H1 (cell line): ENCODE measurements around the gene CCNG1. TPM values are rescaled to one million over a fixed set of nuclear protein-coding genes. Genes with fewer than 3 reads are reported as not detected.

Experiments used
- KDM4A ChIP-seq: IDR thresholded peaks from one replicate; pipeline ENCODE4 v1.7.1; 2012; ENCODE audit warnings: low read depth, mild to moderate bottlenecking, moderate library complexity, low read length, inconsistent platforms; ENCODE audit not compliant: severe bottlenecking
- NRF1 ChIP-seq: IDR thresholded peaks from 2 replicates; pipeline ENCODE4 v1.6.1; 2011; ENCODE audit warnings: mild to moderate bottlenecking, low read depth, low read length, improper control_type of control experiment
- POLR2A ChIP-seq, 2 experiments: IDR thresholded peaks; 1 replicate in 1 of 2; 2 replicates in 1 of 2; pipeline ENCODE4 v1.6.1; 2011; ENCODE audit warnings: low read depth in 2 of 2, low read length in 2 of 2, mild to moderate bottlenecking in 2 of 2; ENCODE audit errors: control extremely low read depth in 1 of 2
- POLR2AphosphoS5 ChIP-seq: IDR thresholded peaks from 2 replicates; pipeline ENCODE4 v1.6.1; 2011; ENCODE audit warnings: low read depth, low read length
- RAD21 ChIP-seq, 2 experiments: IDR thresholded peaks in 1 of 2; conservative IDR thresholded peaks in 1 of 2; 2 replicates each; pipeline ENCODE4 v1.6.1; 2011; ENCODE audit warnings: low read depth in 2 of 2, low read length in 2 of 2, improper control_type of control experiment in 1 of 2, inconsistent platforms in 1 of 2, mild to moderate bottlenecking in 1 of 2, moderate library complexity in 1 of 2
- RFX5 ChIP-seq: IDR thresholded peaks from 2 replicates; pipeline ENCODE4 v1.6.1; 2011; ENCODE audit warnings: low read depth, low read length, improper control_type of control experiment, borderline replicate concordance
- RXRA ChIP-seq: IDR thresholded peaks from 2 replicates; pipeline ENCODE4 v1.6.1; 2011; ENCODE audit warnings: low read depth, mild to moderate bottlenecking, low read length, moderate library complexity; ENCODE audit not compliant: insufficient read depth
- SP2 ChIP-seq: IDR thresholded peaks from 2 replicates; pipeline ENCODE4 v1.6.1; 2012; ENCODE audit warnings: mild to moderate bottlenecking, low read length, inconsistent platforms
- TAF1 ChIP-seq: IDR thresholded peaks from 2 replicates; pipeline ENCODE4 v1.6.1; 2011; ENCODE audit warnings: mild to moderate bottlenecking, low read depth, low read length
- TAF7 ChIP-seq: optimal IDR thresholded peaks from 2 replicates; pipeline ENCODE3; 2011; ENCODE audit warnings: low read depth, mild to moderate bottlenecking, inconsistent platforms, low read length, moderate library complexity, borderline replicate concordance
- polyA plus RNA-seq, 7 experiments: library from polyadenylated mRNA; depleted of rRNA in 3 of 7; stranded (reverse) in 5 of 7; unstranded in 2 of 7; fragments of >200 nt in 5 of 7; fragments of 200-250 nt in 2 of 7; gene quantifications; 1 replicate in 5 of 7; 2 replicates in 1 of 7; 4 replicates in 1 of 7; pipeline versions ENCODE4 v1.2.1 to v1.2.3, GENCODE V29; 2011 to 2013; ENCODE audit warnings: missing spikeins in 2 of 7, mixed read lengths in 2 of 7
- total RNA-seq: library from RNA; stranded (reverse); fragmentation: NEBNext Ultra II Directional; extraction: Animal tissue kit (Norgen Biotek cat#: 25700); gene quantifications from 2 replicates; pipeline ENCODE4 v1.2.1, GENCODE V29; 2021
- TF ChIP-seq, protein P1 (sequence below): fragments of 300-600 bp; sonication (generic); IDR thresholded peaks from 2 replicates; pipeline ENCODE4 v1.7.1; 2012; ENCODE audit warnings: low read length, moderate library complexity, mild to moderate bottlenecking, inconsistent platforms; ENCODE audit not compliant: insufficient replicate concordance

The CCNG1 gene
- total and polyA plus RNA-seq, 2 of the 8 experiments (the other 6 are each of a cell fraction or from before 2014, with no cell fraction given): 165 to 369 TPM

GRCh38 chr5:163460562-163461171, 23.3 kb downstream of the CCNG1 start, which contains the start of gene HMMR (continued):
- TF ChIP-seq, protein P1, sequence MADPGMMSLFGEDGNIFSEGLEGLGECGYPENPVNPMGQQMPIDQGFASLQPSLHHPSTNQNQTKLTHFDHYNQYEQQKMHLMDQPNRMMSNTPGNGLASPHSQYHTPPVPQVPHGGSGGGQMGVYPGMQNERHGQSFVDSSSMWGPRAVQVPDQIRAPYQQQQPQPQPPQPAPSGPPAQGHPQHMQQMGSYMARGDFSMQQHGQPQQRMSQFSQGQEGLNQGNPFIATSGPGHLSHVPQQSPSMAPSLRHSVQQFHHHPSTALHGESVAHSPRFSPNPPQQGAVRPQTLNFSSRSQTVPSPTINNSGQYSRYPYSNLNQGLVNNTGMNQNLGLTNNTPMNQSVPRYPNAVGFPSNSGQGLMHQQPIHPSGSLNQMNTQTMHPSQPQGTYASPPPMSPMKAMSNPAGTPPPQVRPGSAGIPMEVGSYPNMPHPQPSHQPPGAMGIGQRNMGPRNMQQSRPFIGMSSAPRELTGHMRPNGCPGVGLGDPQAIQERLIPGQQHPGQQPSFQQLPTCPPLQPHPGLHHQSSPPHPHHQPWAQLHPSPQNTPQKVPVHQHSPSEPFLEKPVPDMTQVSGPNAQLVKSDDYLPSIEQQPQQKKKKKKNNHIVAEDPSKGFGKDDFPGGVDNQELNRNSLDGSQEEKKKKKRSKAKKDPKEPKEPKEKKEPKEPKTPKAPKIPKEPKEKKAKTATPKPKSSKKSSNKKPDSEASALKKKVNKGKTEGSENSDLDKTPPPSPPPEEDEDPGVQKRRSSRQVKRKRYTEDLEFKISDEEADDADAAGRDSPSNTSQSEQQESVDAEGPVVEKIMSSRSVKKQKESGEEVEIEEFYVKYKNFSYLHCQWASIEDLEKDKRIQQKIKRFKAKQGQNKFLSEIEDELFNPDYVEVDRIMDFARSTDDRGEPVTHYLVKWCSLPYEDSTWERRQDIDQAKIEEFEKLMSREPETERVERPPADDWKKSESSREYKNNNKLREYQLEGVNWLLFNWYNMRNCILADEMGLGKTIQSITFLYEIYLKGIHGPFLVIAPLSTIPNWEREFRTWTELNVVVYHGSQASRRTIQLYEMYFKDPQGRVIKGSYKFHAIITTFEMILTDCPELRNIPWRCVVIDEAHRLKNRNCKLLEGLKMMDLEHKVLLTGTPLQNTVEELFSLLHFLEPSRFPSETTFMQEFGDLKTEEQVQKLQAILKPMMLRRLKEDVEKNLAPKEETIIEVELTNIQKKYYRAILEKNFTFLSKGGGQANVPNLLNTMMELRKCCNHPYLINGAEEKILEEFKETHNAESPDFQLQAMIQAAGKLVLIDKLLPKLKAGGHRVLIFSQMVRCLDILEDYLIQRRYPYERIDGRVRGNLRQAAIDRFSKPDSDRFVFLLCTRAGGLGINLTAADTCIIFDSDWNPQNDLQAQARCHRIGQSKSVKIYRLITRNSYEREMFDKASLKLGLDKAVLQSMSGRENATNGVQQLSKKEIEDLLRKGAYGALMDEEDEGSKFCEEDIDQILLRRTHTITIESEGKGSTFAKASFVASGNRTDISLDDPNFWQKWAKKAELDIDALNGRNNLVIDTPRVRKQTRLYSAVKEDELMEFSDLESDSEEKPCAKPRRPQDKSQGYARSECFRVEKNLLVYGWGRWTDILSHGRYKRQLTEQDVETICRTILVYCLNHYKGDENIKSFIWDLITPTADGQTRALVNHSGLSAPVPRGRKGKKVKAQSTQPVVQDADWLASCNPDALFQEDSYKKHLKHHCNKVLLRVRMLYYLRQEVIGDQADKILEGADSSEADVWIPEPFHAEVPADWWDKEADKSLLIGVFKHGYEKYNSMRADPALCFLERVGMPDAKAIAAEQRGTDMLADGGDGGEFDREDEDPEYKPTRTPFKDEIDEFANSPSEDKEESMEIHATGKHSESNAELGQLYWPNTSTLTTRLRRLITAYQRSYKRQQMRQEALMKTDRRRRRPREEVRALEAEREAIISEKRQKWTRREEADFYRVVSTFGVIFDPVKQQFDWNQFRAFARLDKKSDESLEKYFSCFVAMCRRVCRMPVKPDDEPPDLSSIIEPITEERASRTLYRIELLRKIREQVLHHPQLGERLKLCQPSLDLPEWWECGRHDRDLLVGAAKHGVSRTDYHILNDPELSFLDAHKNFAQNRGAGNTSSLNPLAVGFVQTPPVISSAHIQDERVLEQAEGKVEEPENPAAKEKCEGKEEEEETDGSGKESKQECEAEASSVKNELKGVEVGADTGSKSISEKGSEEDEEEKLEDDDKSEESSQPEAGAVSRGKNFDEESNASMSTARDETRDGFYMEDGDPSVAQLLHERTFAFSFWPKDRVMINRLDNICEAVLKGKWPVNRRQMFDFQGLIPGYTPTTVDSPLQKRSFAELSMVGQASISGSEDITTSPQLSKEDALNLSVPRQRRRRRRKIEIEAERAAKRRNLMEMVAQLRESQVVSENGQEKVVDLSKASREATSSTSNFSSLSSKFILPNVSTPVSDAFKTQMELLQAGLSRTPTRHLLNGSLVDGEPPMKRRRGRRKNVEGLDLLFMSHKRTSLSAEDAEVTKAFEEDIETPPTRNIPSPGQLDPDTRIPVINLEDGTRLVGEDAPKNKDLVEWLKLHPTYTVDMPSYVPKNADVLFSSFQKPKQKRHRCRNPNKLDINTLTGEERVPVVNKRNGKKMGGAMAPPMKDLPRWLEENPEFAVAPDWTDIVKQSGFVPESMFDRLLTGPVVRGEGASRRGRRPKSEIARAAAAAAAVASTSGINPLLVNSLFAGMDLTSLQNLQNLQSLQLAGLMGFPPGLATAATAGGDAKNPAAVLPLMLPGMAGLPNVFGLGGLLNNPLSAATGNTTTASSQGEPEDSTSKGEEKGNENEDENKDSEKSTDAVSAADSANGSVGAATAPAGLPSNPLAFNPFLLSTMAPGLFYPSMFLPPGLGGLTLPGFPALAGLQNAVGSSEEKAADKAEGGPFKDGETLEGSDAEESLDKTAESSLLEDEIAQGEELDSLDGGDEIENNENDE: no peak
- no peak for TF ChIP-seq NRF1
- TF ChIP-seq SP2: peak; percentile 31; the same call in 1 of the 2 replicates
- peak; percentile 81; the same call in 1 of the 2 replicates for TF ChIP-seq TAF1
- TF ChIP-seq RAD21 (IDR thresholded peaks at IDR 0.05 in 1 of 2, conservative IDR thresholded peaks at IDR 0.05 in 1 of 2; ENCODE audit: low read depth in 2 of 2, low read length in 2 of 2): no peak
- TF ChIP-seq TAF7: peak; percentile 77
- TF ChIP-seq KDM4A: no peak
- TF ChIP-seq RXRA: no peak
- peak; percentile 58 to 86 for TF ChIP-seq POLR2A (IDR thresholded peaks at IDR 0.05; ENCODE audit: control extremely low read depth in 1 of 2, low read depth in 2 of 2, low read length in 2 of 2)
- no peak for TF ChIP-seq RFX5
- peak; percentile 86 for TF ChIP-seq POLR2AphosphoS5
